H54 (cell line): ENCODE data around the gene ST3GAL4.

ENCODE experiments used
- DNase-seq: peaks from one replicate; pipeline ENCODE4 v3.0.0; 2011; ENCODE audit warnings: low spot score, mixed read lengths; ENCODE audit not compliant: insufficient read length
- FAIRE-seq: peaks from 3 replicates; lab custom pipeline; 2011; peaks lifted over from hg19 to GRCh38; lab: Jason Lieb, UNC
- POLR2A ChIP-seq: IDR thresholded peaks from 2 replicates; pipeline ENCODE4 v1.6.1; 2011; ENCODE audit warnings: low read depth, mild to moderate bottlenecking, low read length

The ST3GAL4 gene

GRCh38 chr11:126406368-126406767 is 50.9 kb downstream of the ST3GAL4 start:
- no peak for TF ChIP-seq POLR2A
- DNase-seq (no peak), FAIRE-seq (no peak)

- FAIRE-seq (no peak), DNase-seq (no peak)
- no peak for TF ChIP-seq POLR2A
Observed at GRCh38 chr11:126407101-126407521, 51.6 kb downstream of the ST3GAL4 start.

- no peak for TF ChIP-seq POLR2A
- no peak for FAIRE-seq
- DNase-seq = no peak
Observed at GRCh38 chr11:126407682-126408288, 52.3 kb downstream of the ST3GAL4 start.

DNA sequence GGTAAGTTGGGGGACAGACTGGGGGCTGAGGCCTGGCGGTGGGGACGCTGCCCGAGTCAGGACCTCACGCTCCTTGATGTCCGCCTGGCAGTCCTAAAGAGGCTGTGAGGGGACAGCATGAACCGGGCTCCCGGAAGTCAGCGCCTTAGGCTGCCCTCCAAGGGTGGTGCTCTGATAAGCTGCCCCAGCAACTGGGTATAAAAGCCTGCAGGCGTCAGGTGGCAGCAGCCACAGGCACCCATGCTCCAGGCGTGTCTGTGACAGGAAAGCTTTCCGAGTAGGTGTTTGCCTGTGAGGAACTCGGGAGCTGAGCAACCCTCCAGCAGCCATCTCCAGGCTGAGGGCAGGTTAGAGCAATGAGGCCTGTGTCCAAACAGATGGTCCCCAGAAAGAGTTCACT is 53.0 kb downstream of the ST3GAL4 start:
- no peak for TF ChIP-seq POLR2A
- no peak for DNase-seq
- no peak for FAIRE-seq

DNA sequence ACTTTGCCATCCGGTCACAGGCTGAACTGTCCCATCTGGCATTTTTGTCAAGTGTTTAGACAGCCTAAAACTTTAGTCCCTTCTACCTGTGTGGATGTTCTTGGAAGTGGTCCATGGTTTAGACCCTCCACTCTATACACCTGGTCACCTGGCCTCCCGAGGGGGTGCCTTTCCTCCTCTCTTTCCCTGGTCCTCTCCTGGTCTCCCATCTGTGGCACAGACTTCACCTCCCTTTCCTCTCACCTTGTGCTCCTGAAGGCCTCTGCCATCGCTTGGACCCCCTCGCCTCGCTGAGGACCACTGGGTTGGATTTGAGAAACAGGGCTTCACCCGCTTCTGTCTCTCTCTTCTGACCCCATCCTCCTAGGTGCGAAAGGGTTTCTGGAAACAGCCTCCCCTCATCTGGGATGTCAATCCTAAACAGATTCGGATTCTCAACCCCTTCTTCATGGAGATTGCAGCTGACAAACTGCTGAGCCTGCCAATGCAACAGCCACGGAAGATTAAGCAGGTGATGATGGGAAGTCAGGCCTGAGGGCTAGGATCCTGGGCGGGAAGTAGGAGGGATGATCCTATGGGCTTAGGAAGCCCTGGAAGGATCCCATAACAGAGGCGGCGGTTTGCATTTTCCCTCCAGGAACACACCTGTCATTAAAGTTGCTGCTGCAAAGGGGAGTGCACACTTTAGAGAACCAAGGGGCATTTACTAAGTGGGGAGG is 53.6 kb downstream of the ST3GAL4 start:
- DNase-seq (no peak), FAIRE-seq (no peak)
- no peak for TF ChIP-seq POLR2A

- no peak for DNase-seq
- no peak for TF ChIP-seq POLR2A
- no peak for FAIRE-seq
Observed at GRCh38 chr11:126409620-126409985, 54.1 kb downstream of the ST3GAL4 start.

- no peak for FAIRE-seq
- no peak for DNase-seq
- no peak for TF ChIP-seq POLR2A
Observed at GRCh38 chr11:126410649-126411048, 55.2 kb downstream of the ST3GAL4 start.

DNA sequence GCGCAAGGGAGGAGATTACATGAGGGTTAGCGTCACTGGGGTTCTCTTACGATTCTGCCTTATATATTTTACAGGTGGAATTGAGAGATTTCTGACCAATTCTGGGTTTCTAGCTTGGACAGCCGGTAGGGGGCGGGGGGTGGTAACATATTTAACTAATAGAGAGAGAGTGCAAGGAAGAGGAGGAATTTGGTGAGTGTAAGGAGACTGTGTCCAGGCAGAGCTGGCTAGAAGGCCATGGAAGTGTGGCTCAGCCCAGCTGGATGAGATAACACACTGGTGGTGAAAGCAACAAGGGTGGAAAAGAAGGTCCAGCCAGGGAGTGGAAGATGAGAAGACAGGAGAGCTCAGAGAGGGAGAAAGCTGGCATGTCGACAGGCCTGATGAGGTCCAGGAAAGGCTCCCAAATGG is 56.5 kb downstream of the ST3GAL4 start:
- DNase-seq (no peak), FAIRE-seq (no peak)
- no peak for TF ChIP-seq POLR2A

DNA sequence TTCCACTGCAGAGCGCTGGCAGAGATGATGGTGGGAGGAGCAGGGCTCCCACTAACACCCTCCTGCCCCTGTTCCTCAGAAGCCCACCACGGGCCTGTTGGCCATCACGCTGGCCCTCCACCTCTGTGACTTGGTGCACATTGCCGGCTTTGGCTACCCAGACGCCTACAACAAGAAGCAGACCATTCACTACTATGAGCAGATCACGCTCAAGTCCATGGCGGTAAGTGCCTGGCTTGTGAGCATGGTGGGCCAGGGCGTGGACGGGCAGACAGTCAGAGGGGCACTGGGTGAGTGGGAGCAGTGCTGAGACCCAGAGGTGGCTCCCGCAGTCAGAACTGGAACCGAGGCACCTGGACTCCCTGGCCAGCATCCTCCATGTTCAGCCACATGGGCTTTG is 57.9 kb downstream of the ST3GAL4 start:
- no peak for DNase-seq
- no peak for TF ChIP-seq POLR2A
- FAIRE-seq = no peak

DNA sequence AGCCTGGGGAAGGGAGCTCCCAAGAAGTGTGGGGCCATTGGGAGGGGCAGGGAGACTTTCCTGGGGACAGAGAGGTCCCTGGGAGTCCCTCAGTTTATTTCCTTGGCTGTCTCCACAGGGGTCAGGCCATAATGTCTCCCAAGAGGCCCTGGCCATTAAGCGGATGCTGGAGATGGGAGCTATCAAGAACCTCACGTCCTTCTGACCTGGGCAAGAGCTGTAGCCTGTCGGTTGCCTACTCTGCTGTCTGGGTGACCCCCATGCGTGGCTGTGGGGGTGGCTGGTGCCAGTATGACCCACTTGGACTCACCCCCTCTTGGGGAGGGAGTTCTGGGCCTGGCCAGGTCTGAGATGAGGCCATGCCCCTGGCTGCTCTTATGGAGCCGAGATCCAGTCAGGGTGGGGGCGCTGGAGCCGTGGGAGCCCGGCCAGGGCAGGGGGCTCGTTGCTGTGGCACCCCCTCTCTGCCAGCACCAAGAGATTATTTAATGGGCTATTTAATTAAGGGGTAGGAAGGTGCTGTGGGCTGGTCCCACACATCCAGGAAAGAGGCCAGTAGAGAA is 58.4 kb downstream of the ST3GAL4 start:
- DNase-seq (no peak), FAIRE-seq (no peak)
- no peak for TF ChIP-seq POLR2A

DNA sequence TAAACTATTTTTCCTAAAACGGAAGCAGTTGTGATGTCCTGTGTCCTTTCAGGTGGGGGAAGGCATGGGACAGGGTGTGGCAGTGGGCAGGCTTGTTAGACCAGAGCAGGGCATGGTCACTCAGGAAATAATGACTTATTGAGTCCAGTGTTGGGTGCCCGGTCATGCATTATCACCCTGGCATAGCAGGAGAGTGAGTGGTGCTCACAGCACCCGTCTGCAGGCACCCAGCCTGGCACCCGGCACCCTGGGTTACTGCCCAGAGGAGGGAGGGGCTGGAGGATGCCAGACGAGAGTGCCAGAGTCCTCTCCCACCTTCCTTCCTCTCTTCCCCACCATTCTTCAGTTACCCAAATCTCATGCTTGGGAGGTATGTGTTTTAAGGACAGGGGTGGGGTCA is 59.1 kb downstream of the ST3GAL4 start:
- TF ChIP-seq POLR2A = no peak
- DNase-seq (no peak), FAIRE-seq (no peak)

DNA sequence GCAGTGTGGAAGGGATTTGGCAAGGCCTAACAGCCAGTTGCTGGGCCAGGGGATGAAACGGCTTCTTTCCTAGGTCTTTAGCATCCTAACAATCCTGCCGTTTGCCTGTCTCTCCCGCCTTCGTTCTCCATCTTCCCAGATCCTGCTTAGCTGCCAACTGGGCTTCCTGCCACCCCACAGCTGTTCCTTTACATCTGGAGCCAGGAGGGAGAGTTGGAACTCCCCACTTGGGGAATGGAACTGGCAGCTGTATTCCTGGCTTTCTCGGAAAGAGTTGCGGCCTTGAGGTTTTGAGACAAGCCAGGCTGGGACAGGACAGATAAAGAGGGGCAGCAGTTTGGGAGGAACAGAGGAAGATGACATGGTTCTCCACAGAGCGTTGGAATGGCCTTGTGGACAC is 59.6 kb downstream of the ST3GAL4 start:
- no peak for FAIRE-seq
- DNase-seq = no peak
- no peak for TF ChIP-seq POLR2A

GRCh38 chr11:126415669-126416420 is 60.4 kb downstream of the ST3GAL4 start:
- no peak for FAIRE-seq
- DNase-seq = no peak
- TF ChIP-seq POLR2A = no peak

- DNase-seq (no peak), FAIRE-seq (no peak)
- TF ChIP-seq POLR2A = no peak
Observed at GRCh38 chr11:126416542-126417090, 61.1 kb downstream of the ST3GAL4 start.
